Measurements from ENCODE around the gene WDR45.

DNA sequence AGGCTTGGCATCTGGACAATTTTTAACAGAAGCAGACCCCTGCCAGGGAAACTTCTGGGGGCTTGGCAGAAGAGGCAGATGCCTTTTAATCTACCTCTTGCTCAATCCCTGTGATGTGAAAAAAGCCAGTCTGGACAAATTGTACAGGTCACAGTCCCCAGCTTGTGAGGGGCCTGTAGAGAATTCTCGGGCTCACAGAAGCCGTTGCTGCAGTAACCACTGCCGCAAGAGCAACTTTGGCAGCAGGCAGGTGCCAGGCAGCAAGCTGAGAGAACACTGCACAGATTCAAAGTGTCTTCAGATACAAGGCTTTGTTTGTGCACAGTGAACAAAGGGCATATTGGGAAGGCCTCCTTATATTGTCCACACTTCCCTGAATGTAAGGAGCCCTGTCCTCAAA lies 32.1 kb upstream of the WDR45 start:
- no peak for TF ChIP-seq EP300 (IDR thresholded peaks at IDR 0.05)
- TF ChIP-seq, protein P1, sequence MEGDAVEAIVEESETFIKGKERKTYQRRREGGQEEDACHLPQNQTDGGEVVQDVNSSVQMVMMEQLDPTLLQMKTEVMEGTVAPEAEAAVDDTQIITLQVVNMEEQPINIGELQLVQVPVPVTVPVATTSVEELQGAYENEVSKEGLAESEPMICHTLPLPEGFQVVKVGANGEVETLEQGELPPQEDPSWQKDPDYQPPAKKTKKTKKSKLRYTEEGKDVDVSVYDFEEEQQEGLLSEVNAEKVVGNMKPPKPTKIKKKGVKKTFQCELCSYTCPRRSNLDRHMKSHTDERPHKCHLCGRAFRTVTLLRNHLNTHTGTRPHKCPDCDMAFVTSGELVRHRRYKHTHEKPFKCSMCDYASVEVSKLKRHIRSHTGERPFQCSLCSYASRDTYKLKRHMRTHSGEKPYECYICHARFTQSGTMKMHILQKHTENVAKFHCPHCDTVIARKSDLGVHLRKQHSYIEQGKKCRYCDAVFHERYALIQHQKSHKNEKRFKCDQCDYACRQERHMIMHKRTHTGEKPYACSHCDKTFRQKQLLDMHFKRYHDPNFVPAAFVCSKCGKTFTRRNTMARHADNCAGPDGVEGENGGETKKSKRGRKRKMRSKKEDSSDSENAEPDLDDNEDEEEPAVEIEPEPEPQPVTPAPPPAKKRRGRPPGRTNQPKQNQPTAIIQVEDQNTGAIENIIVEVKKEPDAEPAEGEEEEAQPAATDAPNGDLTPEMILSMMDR (IDR thresholded peaks at IDR 0.05), result no peak
